ENCODE measurements around the gene COL15A1.

The COL15A1 gene

DNA sequence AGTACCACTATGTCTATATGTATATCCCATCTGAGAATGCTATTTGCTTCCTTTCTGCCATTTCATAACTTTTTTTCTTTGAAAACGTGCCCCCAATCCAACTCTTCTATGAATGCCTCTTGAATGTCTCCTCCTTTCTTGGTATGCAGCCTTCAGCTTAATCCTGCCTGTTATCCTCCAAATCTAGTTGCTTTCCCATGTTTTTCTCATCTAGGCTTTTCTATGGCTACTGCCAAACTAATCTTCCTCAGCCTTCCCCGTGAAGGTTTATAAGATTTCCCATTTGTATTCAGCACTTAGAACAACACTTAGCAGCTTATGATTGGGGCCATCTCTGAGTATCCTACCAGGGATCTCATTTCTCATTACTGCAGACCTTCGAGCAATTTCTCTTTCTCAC is 163.7 kb downstream of the COL15A1 start:
- DNase-seq = no peak
- Histone ChIP-seq H3K79me1 (ENCODE audit: low read length) (peaks cover 12% of the 10 kb centered on the region), H3K27me3 (ENCODE audit: insufficient read depth, low read length) (no peaks in the 10 kb centered on the region), H4K12ac (ENCODE audit: low read depth, low read length) (no peak overlapping the region), H2AK5ac (ENCODE audit: low read length) (no peak overlapping the region), H3K18ac (ENCODE audit: low read length) (no peak overlapping the region), H2AFZ (ENCODE audit: insufficient read depth, low read length, poor library complexity) (no peak overlapping the region), H3K23ac (ENCODE audit: low read length) (no peak overlapping the region), H3K14ac (ENCODE audit: low read length) (no peak overlapping the region), H3K36me3 (ENCODE audit: control insufficient read depth in 1 of 2, insufficient read depth in 2 of 2, low read length in 2 of 2) (no peaks in the 10 kb centered on the region), H3K4me3 (ENCODE audit: low read depth, low read length) (no peak overlapping the region), H3K27ac (ENCODE audit: low read depth, low read length) (no peak overlapping the region), H4K91ac (ENCODE audit: low read depth, low read length) (no peak overlapping the region), H3K4me2 (ENCODE audit: low read length) (peak overlapping the region; percentile 23), H2BK120ac (ENCODE audit: insufficient read depth, low read length, poor library complexity) (no peak overlapping the region), H3K79me2 (ENCODE audit: control insufficient read depth, insufficient read depth, low read length, poor library complexity) (peaks cover 8% of the 10 kb centered on the region), H3K4me1 (ENCODE audit: control insufficient read depth in 1 of 2, insufficient read depth in 2 of 2, low read length in 2 of 2) (peaks cover 9 to 17% of the 10 kb centered on the region in 2 experiments), H4K8ac (ENCODE audit: low read depth, low read length) (no peak overlapping the region), H3K9ac (ENCODE audit: low read length) (no peak overlapping the region), H3K9me3 (ENCODE audit: insufficient read depth, low read depth, low read length) (no peaks in the 10 kb centered on the region), H2BK12ac (ENCODE audit: low read length) (no peak overlapping the region), H2BK5ac (ENCODE audit: low read depth, low read length, poor library complexity) (no peak overlapping the region), H3K4ac (ENCODE audit: low read depth, low read length) (no peak overlapping the region)
- no CpG with 5 or more reads among the region's 3 CpGs for WGBS (ENCODE audit: extremely low coverage, insufficient coverage, insufficient read length)

DNA sequence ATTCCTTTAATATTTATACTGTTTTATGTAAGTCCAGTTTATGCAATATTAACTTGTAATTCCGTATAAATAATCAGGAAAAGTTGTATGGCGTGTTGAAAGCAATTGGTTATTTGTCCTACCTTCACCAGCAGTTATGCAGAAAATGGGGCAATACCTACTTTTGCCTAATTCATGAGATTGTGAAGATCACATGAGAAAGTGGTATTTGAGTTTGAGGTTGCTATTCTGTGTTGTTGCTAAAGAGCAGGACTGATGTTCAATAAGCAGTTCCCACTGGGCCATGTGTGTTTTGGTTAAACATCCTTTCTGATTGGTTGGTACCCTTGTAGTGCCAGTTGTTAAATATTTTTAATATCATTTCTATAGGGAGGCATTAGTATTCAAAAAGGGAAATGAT is 164.4 kb downstream of the COL15A1 start:
- Histone ChIP-seq H3K4me2 (ENCODE audit: low read length) (no peak overlapping the region), H3K36me3 (ENCODE audit: control insufficient read depth in 1 of 2, insufficient read depth in 2 of 2, low read length in 2 of 2) (no peaks in the 10 kb centered on the region), H3K18ac (ENCODE audit: low read length) (no peak overlapping the region), H3K14ac (ENCODE audit: low read length) (no peak overlapping the region), H3K4ac (ENCODE audit: low read depth, low read length) (no peak overlapping the region), H2BK12ac (ENCODE audit: low read length) (no peak overlapping the region), H3K79me2 (ENCODE audit: control insufficient read depth, insufficient read depth, low read length, poor library complexity) (peaks cover 8% of the 10 kb centered on the region), H3K4me3 (ENCODE audit: low read depth, low read length) (no peak overlapping the region), H4K91ac (ENCODE audit: low read depth, low read length) (no peak overlapping the region), H3K27ac (ENCODE audit: low read depth, low read length) (no peak overlapping the region), H3K27me3 (ENCODE audit: insufficient read depth, low read length) (no peaks in the 10 kb centered on the region), H2BK120ac (ENCODE audit: insufficient read depth, low read length, poor library complexity) (no peak overlapping the region), H3K9me3 (ENCODE audit: insufficient read depth, low read depth, low read length) (no peaks in the 10 kb centered on the region), H2BK5ac (ENCODE audit: low read depth, low read length, poor library complexity) (no peak overlapping the region), H4K12ac (ENCODE audit: low read depth, low read length) (no peak overlapping the region), H2AK5ac (ENCODE audit: low read length) (no peak overlapping the region), H3K4me1 (ENCODE audit: control insufficient read depth in 1 of 2, insufficient read depth in 2 of 2, low read length in 2 of 2) (peaks cover 9 to 17% of the 10 kb centered on the region in 2 experiments), H3K79me1 (ENCODE audit: low read length) (peaks cover 12% of the 10 kb centered on the region), H3K9ac (ENCODE audit: low read length) (no peak overlapping the region), H2AFZ (ENCODE audit: insufficient read depth, low read length, poor library complexity) (no peak overlapping the region), H3K23ac (ENCODE audit: low read length) (no peak overlapping the region), H4K8ac (ENCODE audit: low read depth, low read length) (no peak overlapping the region)
- WGBS (ENCODE audit: extremely low coverage, insufficient coverage, insufficient read length) = no CpG with 5 or more reads among the region's 2 CpGs
- DNase-seq = no peak

GRCh38 chr9:99109522-99109921 is 165.8 kb downstream of the COL15A1 start:
- peaks cover 5% of the 10 kb centered on the region for H3K79me2 ChIP-seq (ENCODE audit: control insufficient read depth, insufficient read depth, low read length, poor library complexity)
- H2AK5ac ChIP-seq (ENCODE audit: low read length) = no peak overlapping the region
- peak in 1 of 2 donors; percentile 46 for DNase-seq
- H4K91ac ChIP-seq (ENCODE audit: low read depth, low read length) = no peak overlapping the region
- H2BK12ac ChIP-seq (ENCODE audit: low read length) = no peak overlapping the region
- peaks cover 6% of the 10 kb centered on the region for H3K79me1 ChIP-seq (ENCODE audit: low read length)
- no peak overlapping the region for H4K12ac ChIP-seq (ENCODE audit: low read depth, low read length)
- no peak overlapping the region for H3K27ac ChIP-seq (ENCODE audit: low read depth, low read length)
- H2AFZ ChIP-seq (ENCODE audit: insufficient read depth, low read length, poor library complexity) = no peak overlapping the region
- H3K4me2 ChIP-seq (ENCODE audit: low read length) = no peak overlapping the region
- H3K36me3 ChIP-seq (ENCODE audit: control insufficient read depth in 1 of 2, insufficient read depth in 2 of 2, low read length in 2 of 2) = no peaks in the 10 kb centered on the region
- no peak overlapping the region for H2BK120ac ChIP-seq (ENCODE audit: insufficient read depth, low read length, poor library complexity)
- H3K4ac ChIP-seq (ENCODE audit: low read depth, low read length) = no peak overlapping the region
- no peak overlapping the region for H3K14ac ChIP-seq (ENCODE audit: low read length)
- H3K4me3 ChIP-seq (ENCODE audit: low read depth, low read length) = no peak overlapping the region
- H3K9me3 ChIP-seq (ENCODE audit: insufficient read depth, low read depth, low read length) = no peaks in the 10 kb centered on the region
- H3K4me1 ChIP-seq (ENCODE audit: control insufficient read depth in 1 of 2, insufficient read depth in 2 of 2, low read length in 2 of 2) = peaks cover 4 to 14% of the 10 kb centered on the region in 2 experiments
- H3K23ac ChIP-seq (ENCODE audit: low read length) = no peak overlapping the region
- WGBS (ENCODE audit: extremely low coverage, insufficient coverage, insufficient read length) = no CpG with 5 or more reads among the region's 3 CpGs
- no peaks in the 10 kb centered on the region for H3K27me3 ChIP-seq (ENCODE audit: insufficient read depth, low read length)
- H3K18ac ChIP-seq (ENCODE audit: low read length) = no peak overlapping the region
- H2BK5ac ChIP-seq (ENCODE audit: low read depth, low read length, poor library complexity) = no peak overlapping the region
- no peak overlapping the region for H3K9ac ChIP-seq (ENCODE audit: low read length)
- H4K8ac ChIP-seq (ENCODE audit: low read depth, low read length) = no peak overlapping the region

DNA sequence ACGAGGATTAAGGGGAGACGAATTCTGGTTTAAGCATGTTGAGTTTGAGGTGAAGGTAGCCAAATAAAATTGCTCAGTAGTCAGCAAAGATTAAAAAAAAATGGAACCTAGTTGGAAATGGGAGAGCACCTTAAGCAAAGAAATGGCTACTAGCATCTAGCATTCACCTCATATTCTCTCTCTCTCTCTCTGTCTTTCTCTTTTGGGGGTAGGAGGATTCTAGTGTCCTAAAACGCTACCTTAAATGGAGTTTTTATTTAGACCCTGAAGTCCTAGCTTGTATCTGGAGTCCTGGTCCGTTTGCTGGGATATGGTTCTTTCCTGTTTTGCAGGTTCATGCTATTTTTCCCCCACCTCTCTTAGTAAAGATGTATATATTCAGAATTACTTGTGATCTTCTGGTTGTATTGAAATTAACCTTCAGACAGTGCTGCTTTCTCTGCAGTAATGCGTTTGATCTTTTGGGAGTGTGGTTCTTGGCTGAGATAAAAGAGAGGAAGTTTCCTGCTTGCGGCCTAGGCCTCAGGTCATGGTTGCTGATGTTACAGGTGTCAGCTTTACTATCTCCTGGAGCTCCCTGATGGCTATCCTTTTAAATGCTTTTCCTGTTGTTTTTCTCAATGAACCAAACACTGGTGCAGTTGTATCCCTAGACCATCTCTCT is 169.2 kb downstream of the COL15A1 start:
- H4K8ac ChIP-seq (ENCODE audit: low read depth, low read length) = no peak overlapping the region
- H3K4me3 ChIP-seq (ENCODE audit: low read depth, low read length) = no peak overlapping the region
- no peak overlapping the region for H3K4me2 ChIP-seq (ENCODE audit: low read length)
- H3K79me2 ChIP-seq (ENCODE audit: control insufficient read depth, insufficient read depth, low read length, poor library complexity) = no peaks in the 10 kb centered on the region
- H3K14ac ChIP-seq (ENCODE audit: low read length) = no peak overlapping the region
- H2AK5ac ChIP-seq (ENCODE audit: low read length) = no peak overlapping the region
- no peak overlapping the region for H4K91ac ChIP-seq (ENCODE audit: low read depth, low read length)
- H3K4ac ChIP-seq (ENCODE audit: low read depth, low read length) = no peak overlapping the region
- no peak overlapping the region for H2BK5ac ChIP-seq (ENCODE audit: low read depth, low read length, poor library complexity)
- no peaks in the 10 kb centered on the region for H3K79me1 ChIP-seq (ENCODE audit: low read length)
- H3K18ac ChIP-seq (ENCODE audit: low read length) = no peak overlapping the region
- no peak for DNase-seq
- H2BK12ac ChIP-seq (ENCODE audit: low read length) = no peak overlapping the region
- peaks cover 4 to 5% of the 10 kb centered on the region in 2 experiments for H3K4me1 ChIP-seq (ENCODE audit: control insufficient read depth in 1 of 2, insufficient read depth in 2 of 2, low read length in 2 of 2)
- H3K27ac ChIP-seq (ENCODE audit: low read depth, low read length) = no peak overlapping the region
- no peaks in the 10 kb centered on the region for H3K27me3 ChIP-seq (ENCODE audit: insufficient read depth, low read length)
- no peak overlapping the region for H3K9ac ChIP-seq (ENCODE audit: low read length)
- H4K12ac ChIP-seq (ENCODE audit: low read depth, low read length) = no peak overlapping the region
- no peak overlapping the region for H3K23ac ChIP-seq (ENCODE audit: low read length)
- H3K9me3 ChIP-seq (ENCODE audit: insufficient read depth, low read depth, low read length) = no peaks in the 10 kb centered on the region
- no peaks in the 10 kb centered on the region for H3K36me3 ChIP-seq (ENCODE audit: control insufficient read depth in 1 of 2, insufficient read depth in 2 of 2, low read length in 2 of 2)
- WGBS (ENCODE audit: extremely low coverage, insufficient coverage, insufficient read length) = no CpG with 5 or more reads among the region's 6 CpGs
- H2BK120ac ChIP-seq (ENCODE audit: insufficient read depth, low read length, poor library complexity) = no peak overlapping the region
- no peak overlapping the region for H2AFZ ChIP-seq (ENCODE audit: insufficient read depth, low read length, poor library complexity)

All from trophoblast cell (in vitro differentiated cells and primary cell).